Testis (tissue), 3 donors: ENCODE measurements around the gene LRRC8C. TPM values are rescaled to one million over a fixed set of nuclear protein-coding genes. Genes with fewer than 3 reads are reported as not detected.
"Not testable (repeated sequence)": the region's sequence is repeated elsewhere in the genome, so short reads cannot be mapped to it uniquely, and the experiment has no call there.

Source experiments
- DNase-seq: peaks from one replicate; pipeline ENCODE4 v3.0.0-alpha.2; 2019
- H3K27ac ChIP-seq, 2 donors: fragments of 200-600 bp; sonication (generic); one replicate each; pipeline ENCODE4 v1.5.1; 2019
- H3K27me3 ChIP-seq: fragments of 200-600 bp; sonication (generic); one replicate; pipeline ENCODE4 v1.5.1; 2019
- H3K36me3 ChIP-seq: fragments of 200-600 bp; sonication (generic); one replicate; pipeline ENCODE4 v1.5.1; 2017; ENCODE audit warnings: low read depth; ENCODE audit errors: missing control alignments
- H3K4me1 ChIP-seq: fragments of 200-600 bp; sonication (generic); one replicate; pipeline ENCODE4 v1.5.1; 2019
- H3K4me3 ChIP-seq, 2 donors: fragments of 200-600 bp; sonication (generic); one replicate each; pipeline ENCODE4 v1.5.1; 2017 to 2019
- H3K9me3 ChIP-seq: fragments of 200-600 bp; sonication (generic); one replicate; pipeline ENCODE4 v1.5.1; 2017
- CTCF ChIP-seq, 3 experiments: fragments of 450-650 bp in 2 of 3; fragments of 200-600 bp in 1 of 3; sonication (generic) in 1 of 3; IDR thresholded peaks; one replicate each; pipeline ENCODE4 v1.5.1; 2016 to 2019; ENCODE audit warnings: antibody characterized with exemption in 3 of 3, mild to moderate bottlenecking in 2 of 3, moderate library complexity in 1 of 3
- POLR2A ChIP-seq: fragments of 450-650 bp; IDR thresholded peaks from one replicate; pipeline ENCODE4 v1.6.1; 2017; ENCODE audit warnings: antibody characterized with exemption, mild to moderate bottlenecking, moderate library complexity
- WGBS, 2 donors: methylation state at CpG; one replicate each; pipeline ENCODE4 v1.1.5; 2018; 5-methylcytosine and 5-hydroxymethylcytosine counted together
- intact Hi-C: fragments of 100-400 bp; cut with DNase I; formaldehyde crosslinking; loops from one replicate; pipeline ENCODE4 v1.15.1; 2023; ENCODE audit warnings: low total_unique reads
- polyA plus RNA-seq: library from polyadenylated mRNA; stranded (reverse); fragments of 350-450 nt; fragmentation: Illumina TruSeq; extraction: RNeasy Lipid Tissue Mini Kit (QIAGEN cat#74804); gene quantifications from one replicate; pipeline ENCODE4 v1.2.3, GENCODE V29; 2014; ENCODE audit warnings: low read depth, low replicate concordance; ENCODE audit not compliant: insufficient read depth
- total RNA-seq, 2 donors: library from RNA; depleted of rRNA; stranded (reverse); fragments of >200 nt; gene quantifications; one replicate each; pipeline ENCODE4 v1.2.3, GENCODE V29; 2016

The LRRC8C gene
- total and polyA plus RNA-seq, 3 donors from 2014 or later: 8.2 to 19.8 (median 16.2) TPM

GRCh38 chr1:89702520-89703045, 69.7 kb downstream of the LRRC8C start:
- Histone ChIP-seq H3K27ac (no peak overlapping the region), H3K9me3 (no peaks in the 10 kb centered on the region), H3K4me3 (no peak overlapping the region), H3K27me3 (no peaks in the 10 kb centered on the region), H3K36me3 (no peaks in the 10 kb centered on the region), H3K4me1 (no peaks in the 10 kb centered on the region)
- intact Hi-C loops: no loop called here
- WGBS, 2 donors: 95% methylated on average over 1 of the region's 1 CpG
- DNase-seq: no peak
- TF ChIP-seq POLR2A: no peak
- TF ChIP-seq CTCF (IDR thresholded peaks at IDR 0.05): no peak

- Histone ChIP-seq H3K36me3 (no peaks in the 10 kb centered on the region), H3K27ac (no peak overlapping the region), H3K27me3 (no peaks in the 10 kb centered on the region), H3K9me3 (no peaks in the 10 kb centered on the region), H3K4me1 (no peaks in the 10 kb centered on the region), H3K4me3 (no peak overlapping the region)
- no peak for DNase-seq
- TF ChIP-seq POLR2A (no peak), CTCF (IDR thresholded peaks at IDR 0.05) (no peak)
- WGBS, 2 donors: 82 to 91% methylated on average over 1 of the region's 1 CpG
- intact Hi-C loops: no loop called here
These were observed 70.5 kb downstream of the LRRC8C start for GRCh38 chr1:89703469-89703868.

- intact Hi-C loops: no loop called here
- DNase-seq: no peak
- Histone ChIP-seq H3K27ac (no peak overlapping the region), H3K36me3 (no peaks in the 10 kb centered on the region), H3K4me3 (no peak overlapping the region), H3K9me3 (no peaks in the 10 kb centered on the region), H3K27me3 (no peaks in the 10 kb centered on the region), H3K4me1 (no peaks in the 10 kb centered on the region)
- WGBS, 2 donors: 95 to 96% methylated on average over 2 of the region's 2 CpGs
- TF ChIP-seq POLR2A: no peak
- no peak for TF ChIP-seq CTCF (IDR thresholded peaks at IDR 0.05)
These were observed 71.1 kb downstream of the LRRC8C start for GRCh38 chr1:89704014-89704413.

DNA sequence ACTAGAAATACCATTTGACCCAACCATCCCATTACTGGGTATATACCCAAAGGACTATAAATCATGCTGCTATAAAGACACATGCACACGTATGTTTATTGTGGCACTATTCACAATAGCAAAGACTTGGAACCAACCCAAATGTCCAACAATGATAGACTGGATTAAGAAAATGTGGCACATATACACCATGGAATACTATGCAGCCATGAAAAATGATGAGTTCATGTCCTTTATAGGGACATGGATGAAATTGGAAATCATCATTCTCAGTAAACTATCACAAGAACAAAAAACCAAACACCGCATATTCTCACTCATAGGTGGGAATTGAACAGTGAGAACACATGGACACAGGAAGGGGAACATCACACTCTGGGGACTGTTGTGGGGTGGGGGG, 72.0 kb downstream of the LRRC8C start:
- H3K27me3 ChIP-seq, intact Hi-C loops, DNase-seq, H3K4me1 ChIP-seq, H3K27ac ChIP-seq, H3K9me3 ChIP-seq, H3K36me3 ChIP-seq, H3K4me3 ChIP-seq: not testable (repeated sequence)
- WGBS, 2 donors: 60% methylated on average over 1 of the region's 2 CpGs; no CpG with 5 or more reads in 1 of the 2 donors

- Histone ChIP-seq H3K9me3 (no peaks in the 10 kb centered on the region), H3K36me3 (no peaks in the 10 kb centered on the region), H3K27ac (no peak overlapping the region), H3K4me3 (no peak overlapping the region), H3K27me3 (no peaks in the 10 kb centered on the region), H3K4me1 (no peaks in the 10 kb centered on the region)
- TF ChIP-seq CTCF (IDR thresholded peaks at IDR 0.05) (no peak), POLR2A (no peak)
- 64 to 66% methylated on average over 6 of the region's 6 CpGs for WGBS, 2 donors
- intact Hi-C loops: no loop called here
- no peak for DNase-seq
These were observed 73.2 kb downstream of the LRRC8C start for GRCh38 chr1:89705901-89706699.
